ENCODE measurements around the gene MUSK. TPM values are rescaled to one million over a fixed set of nuclear protein-coding genes. Genes with fewer than 3 reads are reported as not detected.

MUSK gene
- total RNA-seq, 1 experiment from 2014 or later, result not detected

DNA sequence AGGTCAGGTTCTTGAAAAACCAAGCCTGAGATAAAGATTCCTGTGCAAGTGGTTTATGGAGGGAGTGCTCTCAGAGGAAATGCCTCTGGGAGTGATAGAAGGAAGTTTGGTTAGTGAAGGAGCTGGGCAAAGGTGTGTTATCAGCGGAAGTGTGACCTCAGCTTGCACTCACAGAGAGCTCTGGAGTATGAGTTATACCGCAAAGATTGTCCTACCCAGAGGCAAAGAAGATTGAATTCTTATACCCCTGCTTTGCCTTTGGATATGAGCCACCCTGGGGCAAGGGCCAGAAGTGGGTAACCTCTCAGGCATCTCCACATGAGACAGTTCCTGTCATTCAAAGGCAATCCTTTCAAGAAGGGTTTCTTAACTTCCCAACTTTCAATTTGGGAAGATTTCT is 145.6 kb downstream of the MUSK start:
- Histone ChIP-seq H3K27me3 (replicated peaks; ENCODE audit: control insufficient read depth, insufficient read depth, low read length) (no peaks in the 10 kb centered on the region), H3K4me1 (no peaks in the 10 kb centered on the region; the same call in 1 of the 2 replicates), H3K4me3 (ENCODE audit: low read depth, low read length) (no peak overlapping the region), H3K9me3 (no peaks in the 10 kb centered on the region), H3K36me3 (ENCODE audit: control insufficient read depth, insufficient read depth, low read length) (no peaks in the 10 kb centered on the region)
- Mint-ChIP-seq H3K27me3 (ENCODE audit: insufficient read depth, unreplicated experiment) (no peaks in the 10 kb centered on the region), H3K36me3 (ENCODE audit: insufficient read depth, unreplicated experiment) (no peaks in the 10 kb centered on the region), H3K9me3 (ENCODE audit: unreplicated experiment) (no peaks in the 10 kb centered on the region), H3K4me1 (ENCODE audit: low read depth, unreplicated experiment) (peaks cover 8% of the 10 kb centered on the region), H3K4me3 (ENCODE audit: unreplicated experiment) (no peak overlapping the region), H3K27ac (ENCODE audit: unreplicated experiment) (no peak overlapping the region)
- BruUV-seq (replicated peaks), result no TSS peak
- ChIA-PET CTCF (no interaction called here), POLR2A (no interaction called here)
- TF ChIP-seq, protein P1, sequence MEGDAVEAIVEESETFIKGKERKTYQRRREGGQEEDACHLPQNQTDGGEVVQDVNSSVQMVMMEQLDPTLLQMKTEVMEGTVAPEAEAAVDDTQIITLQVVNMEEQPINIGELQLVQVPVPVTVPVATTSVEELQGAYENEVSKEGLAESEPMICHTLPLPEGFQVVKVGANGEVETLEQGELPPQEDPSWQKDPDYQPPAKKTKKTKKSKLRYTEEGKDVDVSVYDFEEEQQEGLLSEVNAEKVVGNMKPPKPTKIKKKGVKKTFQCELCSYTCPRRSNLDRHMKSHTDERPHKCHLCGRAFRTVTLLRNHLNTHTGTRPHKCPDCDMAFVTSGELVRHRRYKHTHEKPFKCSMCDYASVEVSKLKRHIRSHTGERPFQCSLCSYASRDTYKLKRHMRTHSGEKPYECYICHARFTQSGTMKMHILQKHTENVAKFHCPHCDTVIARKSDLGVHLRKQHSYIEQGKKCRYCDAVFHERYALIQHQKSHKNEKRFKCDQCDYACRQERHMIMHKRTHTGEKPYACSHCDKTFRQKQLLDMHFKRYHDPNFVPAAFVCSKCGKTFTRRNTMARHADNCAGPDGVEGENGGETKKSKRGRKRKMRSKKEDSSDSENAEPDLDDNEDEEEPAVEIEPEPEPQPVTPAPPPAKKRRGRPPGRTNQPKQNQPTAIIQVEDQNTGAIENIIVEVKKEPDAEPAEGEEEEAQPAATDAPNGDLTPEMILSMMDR (IDR thresholded peaks at IDR 0.05; ENCODE audit: insufficient read depth in 1 of 2, low read depth in 1 of 2, low read length in 1 of 2, severe bottlenecking in 1 of 2, unreplicated experiment in 1 of 2), result no peak
- intact Hi-C loops (cut with micrococcal nuclease; ENCODE audit: unreplicated experiment), result no loop called here
- DNase-seq, result no peak

DNA sequence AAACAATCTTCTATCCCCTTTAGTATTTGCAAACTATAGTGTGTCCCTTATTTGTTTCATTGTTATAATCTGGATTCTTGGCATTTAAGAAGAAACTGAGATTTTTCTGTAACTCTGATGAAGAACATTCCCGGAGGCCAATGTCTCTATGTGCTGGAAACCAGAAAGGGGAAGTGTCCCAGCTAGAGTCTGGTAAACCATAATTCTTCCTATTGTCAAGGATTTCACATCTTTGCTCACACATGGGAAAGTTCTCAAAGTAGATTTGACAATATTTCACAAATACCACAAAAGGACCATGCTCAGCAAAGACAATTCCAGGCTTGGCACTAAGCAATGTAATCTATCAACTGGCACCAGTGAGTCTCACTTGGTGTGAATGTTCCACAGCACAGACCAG is 146.8 kb downstream of the MUSK start:
- POLR2A ChIA-PET, result no interaction called here
- Histone ChIP-seq H3K36me3 (ENCODE audit: control insufficient read depth, insufficient read depth, low read length) (no peaks in the 10 kb centered on the region), H3K9me3 (no peaks in the 10 kb centered on the region), H3K4me1 (no peaks in the 10 kb centered on the region), H3K27me3 (replicated peaks; ENCODE audit: control insufficient read depth, insufficient read depth, low read length) (no peaks in the 10 kb centered on the region), H3K4me3 (ENCODE audit: low read depth, low read length) (no peak overlapping the region)
- TF ChIP-seq, protein P1 (IDR thresholded peaks at IDR 0.05; ENCODE audit: insufficient read depth in 1 of 2, low read depth in 1 of 2, low read length in 1 of 2, severe bottlenecking in 1 of 2, unreplicated experiment in 1 of 2), result no peak
- no peaks in the 10 kb centered on the region for H3K9me3 Mint-ChIP-seq (ENCODE audit: unreplicated experiment)
- H3K27me3 Mint-ChIP-seq (ENCODE audit: insufficient read depth, unreplicated experiment), result no peaks in the 10 kb centered on the region
- H3K36me3 Mint-ChIP-seq (ENCODE audit: insufficient read depth, unreplicated experiment), result no peaks in the 10 kb centered on the region
- intact Hi-C loops (cut with micrococcal nuclease; ENCODE audit: unreplicated experiment), result no loop called here
- H3K4me1 Mint-ChIP-seq (ENCODE audit: low read depth, unreplicated experiment), result peaks cover 8% of the 10 kb centered on the region
- H3K4me3 Mint-ChIP-seq (ENCODE audit: unreplicated experiment), result no peak overlapping the region
- BruUV-seq (replicated peaks), result no TSS peak
- DNase-seq, result no peak
- H3K27ac Mint-ChIP-seq (ENCODE audit: unreplicated experiment), result no peak overlapping the region
- CTCF ChIA-PET, result no interaction called here

DNA sequence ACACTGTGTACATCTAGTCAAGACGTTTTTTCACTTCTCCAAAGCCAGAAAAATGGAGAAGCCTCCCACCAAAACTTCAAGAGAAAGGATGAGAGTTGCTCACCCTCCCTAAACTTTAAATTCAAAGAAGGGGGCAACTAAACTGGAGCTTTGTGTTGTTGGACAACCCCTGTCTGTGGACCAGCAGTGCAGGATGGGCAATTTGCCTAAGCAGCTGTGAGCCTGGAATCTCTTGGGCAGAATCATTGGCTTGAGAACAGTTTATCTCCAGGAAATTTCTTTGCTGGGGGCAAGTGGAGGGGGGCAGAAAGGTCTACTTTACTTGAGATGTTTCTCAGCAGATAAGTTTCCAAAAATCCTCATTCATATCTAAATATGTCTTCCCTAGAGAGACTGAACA is 151.8 kb downstream of the MUSK start:
- CTCF ChIA-PET, result interaction anchor here (0.7 kb wide), 1 partner anchor 181 kb away, joined by 8 read pairs; no protein-coding TSS in a partner anchor

More for the DNA sequence above, 151.8 kb downstream of the MUSK start:
- H3K4me1 ChIP-seq, result no peaks in the 10 kb centered on the region; the same call in 1 of the 2 replicates
- TF ChIP-seq, protein P1 (IDR thresholded peaks at IDR 0.05; ENCODE audit: insufficient read depth in 1 of 2, low read depth in 1 of 2, low read length in 1 of 2, severe bottlenecking in 1 of 2, unreplicated experiment in 1 of 2), result no peak
- POLR2A ChIA-PET, result no interaction called here
- Mint-ChIP-seq H3K4me3 (ENCODE audit: unreplicated experiment) (no peak overlapping the region), H3K27ac (ENCODE audit: unreplicated experiment) (no peak overlapping the region), H3K4me1 (ENCODE audit: low read depth, unreplicated experiment) (peaks cover 10% of the 10 kb centered on the region), H3K27me3 (ENCODE audit: insufficient read depth, unreplicated experiment) (no peaks in the 10 kb centered on the region), H3K9me3 (ENCODE audit: unreplicated experiment) (peaks cover 20% of the 10 kb centered on the region), H3K36me3 (ENCODE audit: insufficient read depth, unreplicated experiment) (no peaks in the 10 kb centered on the region)
- H3K36me3 ChIP-seq (ENCODE audit: control insufficient read depth, insufficient read depth, low read length), result no peaks in the 10 kb centered on the region
- H3K27me3 ChIP-seq (replicated peaks; ENCODE audit: control insufficient read depth, insufficient read depth, low read length), result no peaks in the 10 kb centered on the region
- peaks cover 6% of the 10 kb centered on the region; the same call in 1 of the 2 replicates for H3K9me3 ChIP-seq
- no peak overlapping the region for H3K4me3 ChIP-seq (ENCODE audit: low read depth, low read length)
- no TSS peak for BruUV-seq (replicated peaks)
- intact Hi-C loops (cut with micrococcal nuclease; ENCODE audit: unreplicated experiment), result loop anchor here (10.0 kb wide), 1 partner anchor 166 kb away; no protein-coding TSS in a partner anchor
- no peak for DNase-seq

Data from Caco-2 (cell line).